ENCODE data around the gene RIPPLY3.

Gene RIPPLY3

DNA sequence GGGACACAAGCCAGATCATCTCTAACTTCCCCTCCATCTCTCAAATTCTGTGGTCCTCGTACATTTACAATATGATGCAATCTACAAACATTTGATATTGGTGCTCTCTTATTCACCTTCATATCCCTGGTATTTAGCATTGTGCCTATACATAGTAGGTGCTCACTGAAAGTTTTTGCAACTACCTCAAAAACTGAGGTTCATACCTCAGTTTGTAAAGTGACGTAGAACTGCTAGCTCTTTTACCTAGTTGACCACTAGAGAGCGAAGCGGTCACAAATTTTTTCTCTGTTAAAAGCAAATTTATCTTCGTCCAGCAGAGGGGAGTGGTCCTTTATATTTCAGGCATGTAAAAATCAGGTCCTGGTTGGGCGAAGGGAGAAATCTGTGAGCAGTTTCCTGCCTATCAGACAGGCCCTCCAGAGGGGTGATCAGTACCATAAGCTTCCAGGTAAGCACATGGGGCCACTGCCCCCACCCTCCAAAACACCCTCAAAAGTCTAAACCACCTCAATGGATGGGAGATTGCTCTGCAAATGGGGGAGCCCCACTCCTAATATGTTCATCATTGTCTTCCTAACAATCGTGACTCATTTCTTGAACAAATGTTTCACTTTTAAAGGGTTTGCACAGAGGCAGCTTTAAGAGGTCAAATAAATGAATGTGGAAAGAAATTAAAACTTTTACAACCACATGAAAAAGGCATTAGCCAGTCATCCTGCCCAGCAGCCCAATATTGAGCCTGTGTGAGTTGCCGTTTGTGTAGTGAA lies 29.4 kb upstream of the RIPPLY3 start:
- no peak overlapping the region for H4K8ac ChIP-seq (ENCODE audit: low read depth, low read length)
- peaks cover 4 to 7% of the 10 kb centered on the region in 2 donors for H3K4me1 ChIP-seq (ENCODE audit: control insufficient read depth in 2 of 2, insufficient read depth in 1 of 2, low read depth in 1 of 2, low read length in 2 of 2)
- peak overlapping the region; percentile 80 for H2AFZ ChIP-seq (ENCODE audit: low read length)
- H2BK15ac ChIP-seq (ENCODE audit: low read length), result no peak overlapping the region
- no CpG with 5 or more reads among the region's 8 CpGs for WGBS, 2 donors (ENCODE audit: extremely low coverage in 2 of 2, insufficient read length in 2 of 2, insufficient replicate concordance in 1 of 2)
- no peak overlapping the region for H4K91ac ChIP-seq (ENCODE audit: low read depth, low read length, poor library complexity)
- no peak overlapping the region for H3K9ac ChIP-seq (ENCODE audit: low read depth, low read length, poor library complexity)
- no peak overlapping the region for H3K23ac ChIP-seq (ENCODE audit: low read depth, low read length, poor library complexity)
- peak; percentile 60 for DNase-seq (ENCODE audit: low spot score)
- H3K79me1 ChIP-seq (ENCODE audit: low read depth, low read length), result no peaks in the 10 kb centered on the region
- H2BK5ac ChIP-seq (ENCODE audit: low read length), result no peak overlapping the region
- H3K27me3 ChIP-seq (ENCODE audit: control insufficient read depth in 3 of 3, insufficient read depth in 3 of 3, low read depth in 1 of 3, low read length in 3 of 3), result peaks cover 0 to 11% (median 2%) of the 10 kb centered on the region in 3 experiments
- H2BK120ac ChIP-seq (ENCODE audit: low read depth, low read length), result no peak overlapping the region
- H3K9me3 ChIP-seq (replicated peaks in 1 of 2; ENCODE audit: control insufficient read depth in 2 of 2, insufficient read depth in 1 of 2, low read depth in 1 of 2, low read length in 2 of 2), result no peaks in the 10 kb centered on the region
- no peaks in the 10 kb centered on the region for H3K36me3 ChIP-seq (replicated peaks in 1 of 2; ENCODE audit: control insufficient read depth in 2 of 2, insufficient read depth in 2 of 2, low read length in 2 of 2)
- H3K4me2 ChIP-seq (ENCODE audit: insufficient read depth, low read length, poor library complexity, severe bottlenecking), result no peak overlapping the region
- H3K27ac ChIP-seq (replicated peaks; ENCODE audit: low read length), result no peak overlapping the region
- no peak overlapping the region for H3K18ac ChIP-seq (ENCODE audit: low read length)
- no peak overlapping the region for H2BK12ac ChIP-seq (ENCODE audit: low read length)
- H2AK5ac ChIP-seq (ENCODE audit: low read depth, low read length), result no peak overlapping the region
- H3K4me3 ChIP-seq (ENCODE audit: low read length in 2 of 2), result no peak overlapping the region
- H3K4ac ChIP-seq (ENCODE audit: low read length), result no peak overlapping the region
- H3K14ac ChIP-seq (ENCODE audit: low read length), result no peak overlapping the region

DNA sequence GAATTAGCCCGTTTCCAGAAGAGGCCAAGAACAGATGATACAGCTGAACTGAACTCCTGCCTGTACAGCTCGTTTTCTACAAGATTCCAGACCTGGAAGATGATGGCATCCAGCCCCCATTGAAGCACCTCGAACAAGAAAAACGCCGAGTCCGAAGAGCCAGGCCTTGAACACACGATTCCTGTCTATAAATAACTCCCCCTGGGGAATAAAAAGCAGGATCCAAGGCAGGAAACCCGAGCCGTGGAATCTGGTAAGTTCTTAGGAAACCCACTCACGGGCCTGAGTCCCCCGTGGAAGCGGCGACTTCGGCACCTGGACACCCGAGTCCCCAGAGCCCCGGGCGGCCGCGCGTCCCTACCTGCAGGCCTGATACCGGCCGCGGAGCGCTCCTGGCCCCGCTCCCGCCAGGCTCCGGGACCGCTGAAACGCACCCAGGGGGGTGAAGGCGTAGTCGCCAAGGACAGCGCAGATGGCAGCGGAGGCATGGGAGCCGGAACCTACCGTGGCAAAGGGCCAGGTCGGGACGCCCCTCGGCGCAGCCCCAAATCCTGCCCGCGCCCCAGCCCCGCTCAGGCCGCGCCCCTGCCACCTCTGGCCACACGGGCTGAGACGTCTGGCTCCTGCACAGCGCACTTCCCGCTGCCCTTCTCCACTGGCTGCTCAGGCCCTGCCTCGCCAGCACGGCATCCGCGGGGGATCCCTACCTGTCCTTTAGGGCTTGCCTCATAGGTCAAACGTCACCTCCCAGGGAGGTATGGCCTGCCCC lies 26.0 kb upstream of the RIPPLY3 start:
- H3K27me3 ChIP-seq (ENCODE audit: control insufficient read depth in 3 of 3, insufficient read depth in 3 of 3, low read depth in 1 of 3, low read length in 3 of 3), result peaks cover 0 to 11% (median 2%) of the 10 kb centered on the region in 3 experiments
- no CpG with 5 or more reads among the region's 53 CpGs for WGBS, 2 donors (ENCODE audit: extremely low coverage in 2 of 2, insufficient read length in 2 of 2, insufficient replicate concordance in 1 of 2)
- no peak for DNase-seq (ENCODE audit: low spot score)

DNA sequence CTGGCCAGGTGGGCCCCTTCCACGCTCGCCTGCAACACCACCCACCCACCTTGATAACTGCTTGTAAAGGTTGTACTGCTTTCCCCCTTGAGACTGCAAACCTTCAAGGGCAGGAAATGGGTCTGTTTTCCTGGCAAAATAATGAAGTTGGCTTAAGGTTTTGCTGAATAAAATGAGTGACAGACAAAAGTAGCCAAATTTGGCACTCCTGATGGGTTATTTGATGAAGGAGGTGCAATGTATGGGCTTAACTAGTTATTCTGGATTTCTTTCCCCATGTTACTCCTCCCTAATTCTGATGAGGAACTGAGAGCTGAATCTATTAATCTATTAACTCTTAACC lies 25.5 kb upstream of the RIPPLY3 start:
- DNase-seq (ENCODE audit: low spot score), result no peak
- no peak overlapping the region for H2BK5ac ChIP-seq (ENCODE audit: low read length)
- WGBS, 2 donors (ENCODE audit: extremely low coverage in 2 of 2, insufficient read length in 2 of 2, insufficient replicate concordance in 1 of 2), result no CpG with 5 or more reads among the region's 2 CpGs
- peaks cover 0 to 3% of the 10 kb centered on the region in 2 donors for H3K36me3 ChIP-seq (replicated peaks in 1 of 2; ENCODE audit: control insufficient read depth in 2 of 2, insufficient read depth in 2 of 2, low read length in 2 of 2)
- no peak overlapping the region for H2BK120ac ChIP-seq (ENCODE audit: low read depth, low read length)
- no peak overlapping the region for H2AK5ac ChIP-seq (ENCODE audit: low read depth, low read length)
- H4K8ac ChIP-seq (ENCODE audit: low read depth, low read length), result no peak overlapping the region
- no peak overlapping the region for H3K4ac ChIP-seq (ENCODE audit: low read length)
- no peak overlapping the region for H4K91ac ChIP-seq (ENCODE audit: low read depth, low read length, poor library complexity)
- H2BK15ac ChIP-seq (ENCODE audit: low read length), result no peak overlapping the region
- H3K4me1 ChIP-seq (ENCODE audit: control insufficient read depth in 2 of 2, insufficient read depth in 1 of 2, low read depth in 1 of 2, low read length in 2 of 2), result peaks cover 4 to 7% of the 10 kb centered on the region in 2 donors
- peaks cover 0 to 11% (median 2%) of the 10 kb centered on the region in 3 experiments for H3K27me3 ChIP-seq (ENCODE audit: control insufficient read depth in 3 of 3, insufficient read depth in 3 of 3, low read depth in 1 of 3, low read length in 3 of 3)
- H3K79me1 ChIP-seq (ENCODE audit: low read depth, low read length), result no peaks in the 10 kb centered on the region
- H3K9me3 ChIP-seq (replicated peaks in 1 of 2; ENCODE audit: control insufficient read depth in 2 of 2, insufficient read depth in 1 of 2, low read depth in 1 of 2, low read length in 2 of 2), result peaks cover 0 to 3% of the 10 kb centered on the region in 2 donors
- peak overlapping the region; percentile 83 for H3K4me2 ChIP-seq (ENCODE audit: insufficient read depth, low read length, poor library complexity, severe bottlenecking)
- H2AFZ ChIP-seq (ENCODE audit: low read length), result no peak overlapping the region
- H3K14ac ChIP-seq (ENCODE audit: low read length), result no peak overlapping the region
- no peak overlapping the region for H2BK12ac ChIP-seq (ENCODE audit: low read length)
- peak overlapping the region; percentile 28 for H3K23ac ChIP-seq (ENCODE audit: low read depth, low read length, poor library complexity)
- H3K27ac ChIP-seq (replicated peaks; ENCODE audit: low read length), result no peak overlapping the region
- peak overlapping the region; percentile 40 for H3K18ac ChIP-seq (ENCODE audit: low read length)
- H3K4me3 ChIP-seq (ENCODE audit: low read length in 2 of 2), result peak overlapping the region in 1 of 2 donors; percentile 76
- H3K9ac ChIP-seq (ENCODE audit: low read depth, low read length, poor library complexity), result peak overlapping the region; percentile 85

More for the DNA sequence above, 26.0 kb upstream of the RIPPLY3 start:
- Histone ChIP-seq H3K18ac (ENCODE audit: low read length) (peak overlapping the region; percentile 40), H3K9me3 (replicated peaks in 1 of 2; ENCODE audit: control insufficient read depth in 2 of 2, insufficient read depth in 1 of 2, low read depth in 1 of 2, low read length in 2 of 2) (no peaks in the 10 kb centered on the region), H2BK5ac (ENCODE audit: low read length) (no peak overlapping the region), H2BK12ac (ENCODE audit: low read length) (no peak overlapping the region), H2AFZ (ENCODE audit: low read length) (no peak overlapping the region), H3K4me2 (ENCODE audit: insufficient read depth, low read length, poor library complexity, severe bottlenecking) (peak overlapping the region; percentile 83), H2BK120ac (ENCODE audit: low read depth, low read length) (no peak overlapping the region), H3K79me1 (ENCODE audit: low read depth, low read length) (no peaks in the 10 kb centered on the region), H4K8ac (ENCODE audit: low read depth, low read length) (no peak overlapping the region), H3K9ac (ENCODE audit: low read depth, low read length, poor library complexity) (peak overlapping the region; percentile 85), H2BK15ac (ENCODE audit: low read length) (no peak overlapping the region), H3K27ac (replicated peaks; ENCODE audit: low read length) (no peak overlapping the region), H3K4me1 (ENCODE audit: control insufficient read depth in 2 of 2, insufficient read depth in 1 of 2, low read depth in 1 of 2, low read length in 2 of 2) (peaks cover 4 to 7% of the 10 kb centered on the region in 2 donors), H3K4ac (ENCODE audit: low read length) (no peak overlapping the region), H3K23ac (ENCODE audit: low read depth, low read length, poor library complexity) (peak overlapping the region; percentile 28), H3K14ac (ENCODE audit: low read length) (no peak overlapping the region), H4K91ac (ENCODE audit: low read depth, low read length, poor library complexity) (no peak overlapping the region), H3K4me3 (ENCODE audit: low read length in 2 of 2) (peak overlapping the region in 1 of 2 donors; percentile 76), H3K36me3 (replicated peaks in 1 of 2; ENCODE audit: control insufficient read depth in 2 of 2, insufficient read depth in 2 of 2, low read length in 2 of 2) (no peaks in the 10 kb centered on the region), H2AK5ac (ENCODE audit: low read depth, low read length) (no peak overlapping the region)
